GM12891 (cell line): Measurements from ENCODE around the gene MAP3K13.

ENCODE experiments used
- POLR2A ChIP-seq: IDR thresholded peaks from 2 replicates; pipeline ENCODE4 v1.6.1; 2011; ENCODE audit warnings: low read depth, low read length, control low read depth
- POLR2AphosphoS5 ChIP-seq: IDR thresholded peaks from 2 replicates; pipeline ENCODE4 v1.6.1; 2011; ENCODE audit warnings: low read depth, low read length, control low read depth
- POU2F2 ChIP-seq: IDR thresholded peaks from 2 replicates; pipeline ENCODE4 v1.6.1; 2011; ENCODE audit warnings: low read depth, mild to moderate bottlenecking, control low read depth, low read length, moderate library complexity
- TAF1 ChIP-seq: IDR thresholded peaks from 2 replicates; pipeline ENCODE4 v1.6.1; 2011; ENCODE audit warnings: low read depth, low read length, control low read depth

DNA sequence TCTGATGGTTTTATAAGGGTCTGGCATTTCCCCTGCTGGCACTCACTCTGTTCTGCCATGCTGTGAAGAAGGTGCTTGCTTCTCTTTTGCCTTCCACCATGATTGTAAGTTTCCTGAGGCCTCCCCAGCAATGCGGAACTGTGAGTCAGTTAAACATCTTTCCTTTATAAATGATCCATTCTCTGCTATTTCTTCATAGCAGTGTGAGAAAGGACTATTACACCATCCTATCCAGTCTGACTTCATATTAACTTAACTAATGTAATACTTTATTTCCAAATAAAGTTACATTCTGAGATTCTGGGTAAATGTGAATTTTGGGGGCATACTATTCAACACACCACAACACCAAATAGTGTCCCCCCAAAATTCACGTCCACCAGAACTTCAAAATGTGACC, 22.2 kb upstream of the MAP3K13 start:
- TF ChIP-seq POLR2A (no peak), POLR2AphosphoS5 (no peak), TAF1 (no peak), POU2F2 (no peak)
